NCI-H1092 treated with DMSO at 0.1 percent for 48 hours (cell line): ENCODE measurements around the gene PTPRN2.

Source experiments
- DNase-seq: peaks from one replicate; lab custom pipeline; 2025; lab: John Stamatoyannopoulos, UW

Gene PTPRN2

DNA sequence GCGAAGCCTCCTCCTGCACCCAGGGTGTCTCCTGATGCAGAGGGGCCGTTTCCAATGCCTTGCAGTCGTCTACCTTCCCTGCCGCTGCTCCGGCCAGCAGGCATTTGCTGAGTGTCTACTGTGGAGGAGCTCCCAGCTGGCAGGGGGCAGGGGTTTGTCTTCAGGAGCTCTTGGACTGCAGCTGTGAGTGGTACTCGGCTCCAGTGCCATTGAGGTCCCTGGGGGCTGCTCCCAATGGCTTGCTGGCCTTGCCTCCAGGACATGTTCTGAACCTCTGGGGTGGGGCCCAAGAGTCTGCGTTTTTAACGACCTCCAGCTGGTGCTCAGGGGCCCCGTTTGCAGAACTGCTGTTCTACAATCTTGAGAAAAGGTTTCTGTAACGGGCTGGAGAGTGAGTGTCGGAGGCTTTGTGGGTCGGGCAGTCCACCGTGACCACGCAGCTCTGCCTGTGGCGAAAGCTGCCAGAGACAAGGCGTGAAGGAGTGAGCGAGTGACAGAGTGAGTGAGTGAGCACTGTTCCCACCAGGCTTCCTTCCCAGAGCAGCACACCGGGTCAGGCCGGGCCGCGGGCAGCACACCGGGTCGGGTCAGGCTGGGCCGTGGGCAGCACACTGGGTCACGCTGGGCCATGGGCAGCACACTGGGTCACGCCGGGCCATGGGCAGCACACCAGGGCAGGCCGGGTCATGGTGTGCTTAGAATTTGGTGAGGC is 520.2 kb downstream of the PTPRN2 start:
- no peak for DNase-seq

- no peak for DNase-seq
Measured at GRCh38 chr7:158066085-158066484, 521.5 kb downstream of the PTPRN2 start.

DNA sequence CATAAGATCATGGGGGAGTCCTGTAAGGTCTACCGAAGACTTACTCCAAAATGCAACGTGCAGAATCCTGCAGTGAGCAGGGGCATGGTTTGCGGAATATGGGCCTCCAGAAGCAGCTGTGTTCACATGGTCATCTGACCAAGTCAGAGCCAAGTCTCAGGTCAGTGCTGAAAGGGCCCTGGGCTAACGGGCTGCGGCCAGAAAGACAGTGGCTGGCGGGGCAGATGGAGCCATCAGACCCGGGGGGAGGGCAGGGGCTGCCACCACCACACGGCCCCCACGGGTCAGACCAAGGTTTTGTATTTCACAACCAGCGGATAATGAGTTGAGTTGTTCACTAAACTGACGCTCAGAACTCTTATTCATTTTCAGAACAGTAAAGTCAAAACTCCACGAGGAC is 522.3 kb downstream of the PTPRN2 start:
- DNase-seq, result no peak

DNA sequence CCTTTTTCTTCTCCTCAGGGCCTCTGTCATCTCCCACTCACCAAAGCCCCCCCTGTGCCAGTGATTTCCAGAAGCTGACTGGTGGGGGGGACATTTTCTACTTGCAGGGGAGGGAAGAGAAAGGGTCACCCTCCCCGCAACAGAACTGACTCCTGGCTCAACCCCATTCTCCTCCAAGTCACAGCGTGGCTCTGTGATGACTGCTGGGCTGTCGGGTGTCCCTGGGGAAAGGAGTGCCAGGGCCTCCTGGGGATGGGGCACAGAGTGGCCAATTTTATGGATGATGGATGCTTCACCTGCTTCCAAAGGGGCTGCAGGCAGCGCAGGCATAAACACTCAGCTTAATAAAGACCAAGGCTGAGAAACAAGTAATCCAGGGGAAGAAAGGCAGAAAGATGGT is 523.0 kb downstream of the PTPRN2 start:
- DNase-seq, result no peak

DNA sequence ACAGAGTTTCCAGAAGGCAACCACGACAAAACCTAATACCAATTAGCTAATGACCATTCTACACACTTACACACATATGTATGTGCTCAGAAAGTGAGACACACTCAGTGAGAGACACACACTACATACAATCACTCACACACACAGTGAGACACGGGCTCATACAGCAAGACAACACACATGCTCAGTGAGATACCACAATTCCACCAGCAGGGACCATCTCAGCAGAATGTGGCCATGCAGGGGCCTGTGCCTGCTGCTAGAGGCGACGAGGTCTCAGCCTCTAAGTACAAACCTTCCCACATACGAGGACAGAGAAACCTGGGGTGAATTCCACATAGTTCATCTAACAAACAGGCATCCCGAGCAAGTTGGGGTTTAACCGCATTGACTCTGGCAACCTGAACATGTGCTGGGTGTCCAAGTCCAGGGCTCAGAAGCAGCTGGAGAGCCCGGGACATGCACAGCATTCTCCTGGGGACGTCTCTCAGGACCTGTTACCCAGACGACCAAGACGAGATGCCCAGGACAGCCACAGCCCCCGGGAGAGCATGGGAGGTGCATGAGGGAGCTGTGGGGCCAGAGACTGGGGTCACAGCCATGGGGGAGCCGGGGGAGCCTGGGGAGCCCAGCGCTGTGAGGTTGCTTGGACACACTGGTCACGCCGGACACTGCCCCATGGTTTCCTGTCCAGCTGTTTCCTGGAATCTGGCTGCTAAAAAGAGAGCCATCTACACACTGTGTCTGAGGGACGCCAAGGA is 523.6 kb downstream of the PTPRN2 start:
- DNase-seq, result no peak

DNA sequence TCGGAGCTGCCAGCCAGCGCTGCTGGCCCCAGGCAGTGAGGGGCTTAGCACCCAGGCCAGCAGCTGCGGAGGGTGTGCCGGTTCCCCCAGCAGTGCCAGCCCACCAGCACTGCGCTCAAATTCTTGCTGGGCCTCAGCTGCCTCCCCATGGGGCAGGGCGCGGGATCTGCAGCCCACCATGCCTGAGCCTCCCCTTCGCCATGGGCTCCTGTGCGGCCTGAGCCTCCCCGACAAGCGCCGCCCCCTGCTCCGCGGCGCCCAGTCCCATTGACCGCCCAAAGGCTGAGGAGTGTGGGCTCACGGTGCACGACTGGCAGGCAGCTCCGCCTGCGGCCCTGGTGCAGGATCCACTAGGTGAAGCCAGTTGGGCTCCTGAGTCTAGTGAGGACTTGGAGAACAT is 525.0 kb downstream of the PTPRN2 start:
- DNase-seq, result no peak

GRCh38 chr7:158061884-158062656 is 525.6 kb downstream of the PTPRN2 start:
- no peak for DNase-seq

DNA sequence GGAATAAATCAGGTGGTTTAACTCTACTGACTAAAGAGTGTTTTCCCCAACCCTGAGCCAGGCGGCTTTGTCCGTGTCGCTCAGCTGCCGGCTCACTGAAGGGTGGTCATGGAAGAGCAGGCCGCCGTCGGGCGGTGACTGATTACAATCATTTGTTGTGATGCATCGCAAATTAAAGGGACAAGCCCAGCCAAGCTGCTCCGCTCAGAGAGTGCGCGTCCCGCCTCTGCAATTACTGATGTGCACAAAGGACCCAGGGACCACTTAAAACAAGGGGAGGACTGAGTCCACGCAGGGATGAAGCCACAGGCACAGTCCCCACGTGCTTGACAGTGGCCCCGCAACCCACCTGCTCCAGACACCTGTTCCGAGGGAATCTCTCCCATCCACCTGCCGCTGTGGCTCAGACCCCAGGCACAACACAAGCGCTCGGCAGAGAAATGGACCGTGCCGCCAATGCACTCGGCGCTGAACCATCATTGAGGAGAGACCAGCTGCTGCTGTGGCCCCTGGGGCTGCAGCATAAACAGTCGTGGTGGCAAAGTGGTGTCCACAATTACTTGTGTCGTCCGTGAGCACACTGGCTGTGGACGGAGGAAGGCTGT is 526.5 kb downstream of the PTPRN2 start:
- no peak for DNase-seq

DNA sequence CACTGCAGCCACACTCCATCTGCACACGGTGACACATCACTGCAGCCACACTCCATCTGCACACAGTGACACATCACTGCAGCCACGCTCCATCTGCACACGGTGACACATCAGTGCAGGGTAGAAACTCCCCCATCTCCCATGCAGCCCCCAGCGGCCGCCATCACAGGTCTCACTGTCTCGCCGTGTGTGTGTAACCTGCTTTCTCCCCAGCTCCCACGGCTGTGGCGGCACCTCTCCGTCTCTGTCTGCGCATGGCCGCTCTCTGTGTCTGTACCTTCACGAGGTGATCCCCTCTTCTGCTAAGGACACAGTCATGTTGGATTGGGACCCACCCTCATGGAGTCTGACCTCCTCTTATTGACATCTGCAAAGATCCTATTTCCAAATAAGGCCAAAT is 527.4 kb downstream of the PTPRN2 start:
- DNase-seq, result no peak

DNA sequence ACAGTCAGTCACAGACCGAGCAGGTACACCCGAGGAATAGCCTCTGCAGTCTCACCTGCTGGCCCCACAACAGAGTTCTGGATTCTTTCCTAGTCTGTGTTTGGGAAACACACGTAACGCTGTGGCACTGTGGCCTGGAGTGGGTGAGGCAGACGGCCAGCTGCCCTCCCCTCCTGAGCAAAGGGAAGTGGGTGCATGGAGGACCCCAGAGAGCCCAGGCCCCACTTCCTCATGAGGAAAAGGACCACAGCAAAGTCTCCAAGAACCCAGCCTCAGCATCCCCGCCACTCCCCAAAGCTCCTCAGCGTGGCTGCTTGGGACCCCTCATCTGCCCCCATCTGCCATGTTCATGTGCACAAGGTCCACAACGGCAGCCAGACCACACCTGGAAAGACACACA is 530.2 kb downstream of the PTPRN2 start:
- no peak for DNase-seq

GRCh38 chr7:158056761-158057160 is 530.9 kb downstream of the PTPRN2 start:
- DNase-seq, result no peak

GRCh38 chr7:158055726-158056510 is 531.7 kb downstream of the PTPRN2 start:
- no peak for DNase-seq

GRCh38 chr7:158054611-158055010 is 533.0 kb downstream of the PTPRN2 start:
- DNase-seq, result no peak

DNA sequence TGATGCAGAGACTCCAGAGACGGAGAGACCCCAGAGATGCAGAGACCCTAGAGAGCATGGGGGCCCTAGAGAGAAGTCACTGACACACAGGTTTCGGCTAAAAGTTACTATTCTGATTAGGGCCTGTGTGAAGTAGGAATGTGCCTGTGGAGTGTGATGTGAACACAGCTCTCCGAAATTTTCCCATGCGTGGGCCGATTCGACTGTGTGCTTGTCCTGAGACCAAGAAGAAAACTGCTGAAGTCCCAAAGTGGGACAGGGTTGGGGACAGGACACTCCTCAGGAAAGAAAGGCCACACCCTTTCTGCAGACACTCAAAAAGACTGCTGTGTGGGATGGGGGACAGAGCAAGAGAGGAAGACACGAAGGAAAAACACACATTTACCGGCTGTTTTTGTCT is 533.5 kb downstream of the PTPRN2 start:
- DNase-seq, result no peak

GRCh38 chr7:158053183-158053915 is 534.3 kb downstream of the PTPRN2 start:
- DNase-seq, result no peak

DNA sequence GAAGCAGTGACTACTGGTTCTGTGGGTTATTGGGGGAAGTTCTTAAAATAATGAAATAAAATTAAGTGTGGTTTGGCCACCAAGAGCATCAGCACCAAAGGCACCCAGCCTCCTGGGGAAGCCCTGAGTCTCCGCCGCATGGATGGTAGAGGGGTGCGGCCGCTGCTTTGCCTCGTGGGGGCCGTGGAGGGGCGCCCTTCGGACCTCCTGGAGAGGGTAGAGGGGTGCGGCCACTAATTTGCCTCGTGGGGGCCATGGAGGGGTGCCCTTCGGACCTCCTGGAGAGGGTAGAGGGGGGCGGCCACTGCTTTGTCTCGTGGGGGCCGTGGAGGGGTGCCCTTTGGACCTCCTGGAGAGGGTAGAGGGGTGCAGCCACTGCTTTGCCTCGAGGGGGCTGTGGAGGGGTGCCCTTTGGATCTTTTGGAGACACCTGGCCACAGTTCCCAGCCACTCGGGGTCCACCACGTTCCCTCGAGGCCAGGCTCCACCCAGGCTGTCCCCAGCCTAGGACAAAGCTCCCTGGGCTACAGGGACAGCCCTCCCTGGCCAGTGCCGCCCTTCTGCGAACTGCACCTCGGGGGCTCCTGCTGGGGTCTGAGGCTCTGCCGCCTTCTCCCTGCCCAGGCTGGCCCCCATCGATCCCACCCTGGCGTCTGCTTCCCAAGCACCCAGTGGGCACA is 535.1 kb downstream of the PTPRN2 start:
- no peak for DNase-seq

GRCh38 chr7:158051776-158052175 is 535.8 kb downstream of the PTPRN2 start:
- DNase-seq, result no peak

GRCh38 chr7:158050978-158051651 is 536.5 kb downstream of the PTPRN2 start:
- DNase-seq, result no peak

DNA sequence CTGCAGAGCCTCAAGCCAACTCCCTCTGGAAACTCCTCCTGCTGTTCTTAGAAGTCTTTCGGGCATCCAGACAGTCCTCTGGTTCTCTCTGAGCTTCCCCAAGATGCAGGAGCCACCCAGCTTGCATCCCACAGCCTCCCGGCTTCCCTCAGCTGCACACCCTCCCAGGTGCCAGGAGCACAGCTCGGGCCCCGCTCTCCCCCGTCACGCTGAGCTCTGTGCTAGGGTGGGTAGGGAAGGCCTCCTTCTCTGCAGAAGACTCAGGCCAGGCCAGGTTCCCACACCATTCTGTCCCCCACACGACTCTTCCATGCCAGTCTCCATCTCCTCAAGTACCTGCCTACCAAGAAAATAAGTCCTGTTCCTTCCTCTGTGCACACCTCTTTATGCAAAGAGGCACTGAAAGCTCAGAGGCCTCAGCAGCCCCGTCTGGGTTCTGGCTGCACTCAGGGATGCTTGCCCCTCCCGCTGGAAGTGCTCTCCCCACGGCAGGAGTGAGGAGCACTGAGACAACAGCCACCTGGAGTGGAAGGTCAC is 537.1 kb downstream of the PTPRN2 start:
- DNase-seq, result no peak

DNA sequence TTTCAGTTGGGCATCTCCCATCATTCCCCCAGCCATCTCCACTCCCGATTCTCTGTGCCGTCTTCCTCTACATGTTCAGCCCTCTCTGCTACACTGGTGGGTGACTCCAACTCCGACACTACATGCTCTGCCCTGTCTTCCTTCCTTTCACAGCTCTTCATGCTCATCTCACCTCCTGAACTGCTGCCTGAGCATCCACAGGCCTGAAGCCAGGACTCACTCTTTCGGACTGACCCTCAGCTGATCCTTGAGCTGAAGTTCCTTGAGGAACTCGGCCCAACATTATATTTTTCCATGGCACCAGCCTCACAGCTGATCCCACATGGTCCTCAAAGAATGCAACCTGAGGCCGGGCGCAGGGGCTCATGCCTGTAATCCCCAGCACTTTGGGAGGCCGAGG is 538.4 kb downstream of the PTPRN2 start:
- no peak for DNase-seq
